ENCODE results near the gene CCDC54. TPM values are rescaled to one million over a fixed set of nuclear protein-coding genes. Genes with fewer than 3 reads are reported as not detected.

CCDC54 gene
- total RNA-seq, 4 donors from 2014 or later = not detected

DNA sequence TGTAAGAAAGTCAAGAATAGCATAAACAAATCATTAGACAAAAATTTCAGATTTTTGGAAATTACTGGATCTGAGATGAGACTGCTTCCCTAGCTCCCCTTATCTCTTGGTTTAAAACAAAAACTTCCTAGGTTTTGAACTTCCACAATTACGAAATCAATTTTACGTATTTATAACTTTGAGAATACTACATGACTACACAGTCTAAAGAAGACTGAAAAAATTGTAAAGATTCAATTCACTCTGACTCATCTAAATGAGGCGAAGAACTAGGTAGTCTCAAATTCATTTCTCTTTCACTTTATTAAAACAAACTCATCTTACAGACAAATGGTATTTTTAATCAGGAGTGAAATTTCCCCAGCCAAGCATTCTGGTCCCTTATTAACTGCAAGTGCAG is 10.3 kb downstream of the CCDC54 start:
- Histone ChIP-seq H3K27ac (no peak overlapping the region), H3K4me1 (no peaks in the 10 kb centered on the region), H3K27me3 (no peaks in the 10 kb centered on the region), H3K36me3 (no peaks in the 10 kb centered on the region), H3K9me3 (no peaks in the 10 kb centered on the region), H3K4me3 (no peak overlapping the region)
- no peak for TF ChIP-seq POLR2A (IDR thresholded peaks at IDR 0.05)
- TF ChIP-seq CTCF (IDR thresholded peaks at IDR 0.05) = no peak
- TF ChIP-seq POLR2AphosphoS5 (IDR thresholded peaks at IDR 0.05) = no peak
- no peak for TF ChIP-seq EP300 (IDR thresholded peaks at IDR 0.05; ENCODE audit: low read depth)
- intact Hi-C loops (cut with DNase I; ENCODE audit: low total_unique reads) (no loop called here), in situ Hi-C loops (cut with MboI; ENCODE audit: low pct_ligation_motif_present in 1 of 4, low pct_unique_long_range_greater_than_20kb in 1 of 4, low sequenced_read_pairs in 3 of 4) (no loop called here)
- DNase-seq = no peak
- WGBS, 2 donors (ENCODE audit: low coverage in 1 of 2) = 80 to 91% methylated on average over 3 of the region's 3 CpGs

DNA sequence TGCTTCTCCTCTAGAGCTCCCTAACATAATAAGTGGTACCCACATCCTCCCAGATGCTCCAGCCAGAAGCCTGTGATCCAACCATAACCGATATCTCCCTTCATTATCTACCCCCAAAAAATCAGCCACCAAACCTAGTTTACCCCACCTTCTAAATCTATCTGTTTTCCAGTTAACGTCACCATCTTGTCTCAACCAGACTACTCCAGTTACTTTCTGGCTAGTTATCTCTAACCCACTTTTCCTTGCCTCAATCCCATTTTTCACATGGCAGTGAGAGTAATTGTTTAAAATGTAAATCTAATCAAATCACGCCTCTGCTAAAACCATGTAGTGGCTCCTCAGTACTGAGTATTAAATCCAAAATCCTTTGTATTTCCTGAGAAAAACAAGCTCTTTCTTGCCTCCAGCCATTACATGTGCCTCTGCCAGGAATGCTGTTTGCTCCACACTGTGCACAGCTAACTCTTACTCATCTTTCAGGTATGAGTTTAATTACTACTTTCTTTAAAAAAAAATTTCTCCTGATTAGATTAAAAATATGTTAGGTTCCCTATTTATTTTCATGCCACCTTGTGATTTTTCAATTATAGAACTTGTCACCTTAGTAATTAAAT is 15.4 kb downstream of the CCDC54 start:
- Histone ChIP-seq H3K9me3 (no peaks in the 10 kb centered on the region), H3K27ac (no peak overlapping the region), H3K4me3 (no peak overlapping the region), H3K27me3 (no peaks in the 10 kb centered on the region), H3K36me3 (no peaks in the 10 kb centered on the region), H3K4me1 (no peaks in the 10 kb centered on the region)
- DNase-seq = no peak
- TF ChIP-seq EP300 (IDR thresholded peaks at IDR 0.05; ENCODE audit: low read depth) (no peak), POLR2A (IDR thresholded peaks at IDR 0.05) (no peak), CTCF (IDR thresholded peaks at IDR 0.05) (no peak), POLR2AphosphoS5 (IDR thresholded peaks at IDR 0.05) (no peak)
- WGBS, 2 donors (ENCODE audit: low coverage in 1 of 2) = 84 to 96% methylated on average over 3 of the region's 3 CpGs
- in situ Hi-C loops (cut with MboI; ENCODE audit: low pct_ligation_motif_present in 1 of 4, low pct_unique_long_range_greater_than_20kb in 1 of 4, low sequenced_read_pairs in 3 of 4) = no loop called here
- intact Hi-C loops (cut with DNase I; ENCODE audit: low total_unique reads) = no loop called here

DNA sequence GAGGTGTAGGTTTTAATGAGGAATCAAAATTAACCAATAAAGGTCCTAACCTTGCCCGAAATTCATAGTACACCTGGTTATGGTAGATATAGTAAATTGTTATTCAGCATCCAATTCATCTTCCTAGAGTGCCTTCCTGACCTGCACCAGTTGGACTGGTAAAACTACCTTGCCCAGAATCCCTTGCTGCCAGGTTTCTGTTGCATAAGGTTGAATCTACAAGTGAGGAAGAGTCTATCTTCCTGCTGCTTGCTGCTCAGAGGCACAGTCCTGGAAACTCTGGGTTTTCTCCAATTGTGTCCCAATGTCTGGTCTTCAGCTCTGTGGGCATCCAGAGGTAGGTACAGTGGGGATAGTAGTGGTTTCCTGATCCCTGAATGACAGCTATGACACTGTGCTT is 17.3 kb downstream of the CCDC54 start:
- in situ Hi-C loops (cut with MboI; ENCODE audit: low pct_ligation_motif_present in 1 of 4, low pct_unique_long_range_greater_than_20kb in 1 of 4, low sequenced_read_pairs in 3 of 4) = no loop called here
- no peak for DNase-seq
- 78 to 90% methylated on average over 1 of the region's 1 CpG for WGBS, 2 donors (ENCODE audit: low coverage in 1 of 2)

GRCh38 chr3:107395066-107395465 is 17.8 kb downstream of the CCDC54 start:
- TF ChIP-seq POLR2AphosphoS5 (IDR thresholded peaks at IDR 0.05) (no peak), EP300 (IDR thresholded peaks at IDR 0.05; ENCODE audit: low read depth) (no peak), POLR2A (IDR thresholded peaks at IDR 0.05) (no peak), CTCF (IDR thresholded peaks at IDR 0.05) (no peak)
- Histone ChIP-seq H3K9me3 (no peaks in the 10 kb centered on the region), H3K27ac (no peak overlapping the region), H3K4me3 (no peak overlapping the region), H3K27me3 (no peaks in the 10 kb centered on the region), H3K4me1 (no peaks in the 10 kb centered on the region), H3K36me3 (no peaks in the 10 kb centered on the region)
- in situ Hi-C loops (cut with MboI; ENCODE audit: low pct_ligation_motif_present in 1 of 4, low pct_unique_long_range_greater_than_20kb in 1 of 4, low sequenced_read_pairs in 3 of 4) = no loop called here
- 77 to 89% methylated on average over 2 of the region's 2 CpGs for WGBS, 2 donors (ENCODE audit: low coverage in 1 of 2)
- intact Hi-C loops (cut with DNase I; ENCODE audit: low total_unique reads) = no loop called here
- DNase-seq = no peak

More for the DNA sequence above, 17.3 kb downstream of the CCDC54 start:
- TF ChIP-seq POLR2AphosphoS5 (IDR thresholded peaks at IDR 0.05) (no peak), EP300 (IDR thresholded peaks at IDR 0.05; ENCODE audit: low read depth) (no peak), POLR2A (IDR thresholded peaks at IDR 0.05) (no peak), CTCF (IDR thresholded peaks at IDR 0.05) (no peak)
- intact Hi-C loops (cut with DNase I; ENCODE audit: low total_unique reads) = no loop called here
- no peaks in the 10 kb centered on the region for H3K9me3 ChIP-seq
- no peak overlapping the region for H3K27ac ChIP-seq
- H3K4me1 ChIP-seq = no peaks in the 10 kb centered on the region
- H3K4me3 ChIP-seq = no peak overlapping the region
- no peaks in the 10 kb centered on the region for H3K36me3 ChIP-seq
- no peaks in the 10 kb centered on the region for H3K27me3 ChIP-seq

Data from transverse colon (tissue), 4 donors.